HG03159 (cell line): ENCODE data around the gene SUGP2.

Experiments used
- ATAC-seq: cut with Tn5 transposase; IDR thresholded peaks from one replicate; pipeline ENCODE4 v1.9.1; 2021; ENCODE audit warnings: mild to moderate bottlenecking, moderate library complexity; ENCODE audit not compliant: unreplicated experiment

SUGP2 gene

DNA sequence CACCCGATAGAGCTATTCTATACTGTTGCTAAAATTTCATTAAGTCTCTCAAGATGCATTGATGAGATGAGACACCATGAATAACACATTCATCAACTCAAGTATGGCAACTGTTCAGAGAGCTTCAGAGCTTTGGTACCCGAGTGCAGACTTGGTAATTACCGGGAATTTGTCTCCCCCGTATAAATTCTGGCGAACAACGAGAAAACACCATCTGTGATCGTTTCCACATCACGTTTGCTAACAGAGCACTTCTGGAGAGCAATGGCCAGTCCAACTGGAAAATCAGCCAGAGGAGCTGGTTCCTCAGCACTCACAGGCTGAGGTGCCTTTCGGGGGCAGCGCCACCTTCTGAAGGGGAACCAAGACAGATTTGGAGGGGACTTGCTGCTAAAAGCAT, 40.2 kb downstream of the SUGP2 start:
- ATAC-seq = no peak

DNA sequence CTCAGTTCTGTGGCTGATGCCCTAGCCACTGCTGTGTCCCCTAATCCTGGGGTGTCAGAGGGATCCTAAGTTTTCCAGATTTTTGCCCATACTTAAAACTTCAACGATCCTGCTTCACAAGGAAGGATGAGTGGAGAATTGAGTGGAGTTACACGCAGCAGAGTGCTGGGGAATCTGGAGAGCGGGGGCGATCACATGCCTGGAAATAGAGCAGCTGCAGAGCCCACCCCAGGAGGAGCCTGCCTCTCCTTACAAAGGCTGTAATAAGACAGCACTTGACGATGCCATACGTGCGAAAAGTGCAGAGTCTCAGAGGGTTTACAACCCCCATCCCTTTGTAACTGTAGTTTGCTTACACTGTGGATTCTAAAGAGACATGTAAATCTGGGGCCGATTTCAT, 40.6 kb downstream of the SUGP2 start:
- no peak for ATAC-seq

- ATAC-seq = no peak
These were observed 41.8 kb downstream of the SUGP2 start for GRCh38 chr19:18991468-18991867.

DNA sequence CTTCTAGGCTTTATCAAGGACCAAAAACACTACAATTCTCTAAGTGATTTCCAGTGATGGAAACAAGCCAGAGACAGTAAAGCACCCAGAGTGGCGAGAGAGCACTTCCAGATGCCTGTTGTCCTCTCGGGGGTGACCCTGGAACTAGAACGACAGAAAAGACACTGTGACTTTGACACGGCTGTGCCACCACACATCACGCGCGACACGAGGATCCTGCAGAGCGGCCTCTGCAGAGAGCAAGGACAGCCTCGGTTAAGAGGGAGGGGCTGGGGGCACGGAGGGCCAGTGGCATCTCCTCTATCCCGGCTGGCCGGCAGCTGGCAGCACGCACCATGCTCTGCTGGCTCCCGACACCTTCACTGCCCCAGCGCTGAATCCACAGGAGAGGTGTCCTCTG, 42.3 kb downstream of the SUGP2 start:
- ATAC-seq = no peak

DNA sequence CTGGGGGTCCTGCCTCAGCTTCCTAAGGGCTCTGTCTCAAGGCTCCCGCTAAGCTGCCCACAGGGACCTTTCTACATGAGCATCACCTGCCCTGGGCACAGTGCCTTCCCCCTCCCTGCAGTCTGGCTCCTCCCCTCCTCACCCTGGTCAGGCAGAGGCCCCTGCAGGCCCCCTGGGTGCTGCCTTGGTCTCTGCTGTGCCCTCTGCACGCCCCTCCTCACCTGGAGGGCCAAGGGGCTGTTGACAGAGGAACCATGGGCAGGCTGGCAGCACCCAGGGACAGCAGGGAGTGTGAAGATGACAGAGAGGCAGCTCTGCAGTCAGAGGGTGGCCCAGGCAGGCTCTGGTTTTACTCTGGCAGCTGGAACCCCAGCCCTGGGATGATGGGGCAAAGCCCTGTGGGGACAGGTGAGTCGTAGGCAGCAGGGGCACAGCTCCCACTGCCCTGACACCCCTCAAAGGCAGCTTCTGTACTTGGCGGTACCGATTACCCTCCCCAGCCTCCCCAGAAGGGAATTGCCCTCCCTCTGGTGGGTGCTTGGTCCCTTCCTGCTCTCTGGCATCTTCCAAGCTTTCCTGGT, 43.1 kb downstream of the SUGP2 start:
- ATAC-seq = no peak

DNA sequence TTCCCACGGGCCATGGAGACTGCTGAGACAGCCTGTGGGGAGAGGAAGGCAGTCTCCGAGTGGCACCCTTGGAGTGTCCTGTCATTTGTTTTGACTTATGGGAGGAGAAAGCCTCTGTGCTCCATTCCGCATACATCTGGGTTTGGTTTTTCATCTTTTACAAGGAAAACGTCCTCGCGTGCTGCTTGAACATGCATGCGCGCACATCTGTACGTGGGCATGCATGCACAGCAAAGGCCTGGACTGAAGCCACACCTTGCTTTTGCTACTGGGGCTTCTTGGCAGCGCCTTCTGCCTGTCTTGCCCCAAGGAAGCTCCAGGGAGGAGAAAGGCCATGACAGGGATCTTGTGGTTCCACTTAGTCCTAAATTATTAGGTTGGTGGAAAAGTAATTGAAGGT, 44.0 kb downstream of the SUGP2 start:
- ATAC-seq = no peak

DNA sequence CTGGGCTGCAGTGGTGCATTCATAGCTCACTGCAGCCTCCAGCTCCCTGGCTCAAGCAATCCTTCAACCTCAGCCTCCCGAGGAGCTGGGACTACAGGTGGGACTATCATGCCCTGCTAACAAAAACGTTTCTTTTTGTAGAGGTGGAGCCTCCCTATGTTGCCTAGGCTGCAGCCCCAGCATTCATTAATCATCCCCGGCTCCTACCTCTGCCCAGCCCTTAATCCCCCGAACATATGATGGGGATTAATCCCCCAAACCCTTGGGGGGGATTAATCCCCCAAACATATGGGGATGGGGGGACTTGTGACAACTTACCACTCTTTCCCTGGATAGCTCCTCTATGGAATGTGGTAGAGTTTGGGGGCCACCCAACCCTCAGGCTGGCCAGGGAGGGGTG, 45.9 kb downstream of the SUGP2 start:
- ATAC-seq = no peak

- no peak for ATAC-seq
These were observed 48.1 kb downstream of the SUGP2 start for GRCh38 chr19:18985257-18985656.

DNA sequence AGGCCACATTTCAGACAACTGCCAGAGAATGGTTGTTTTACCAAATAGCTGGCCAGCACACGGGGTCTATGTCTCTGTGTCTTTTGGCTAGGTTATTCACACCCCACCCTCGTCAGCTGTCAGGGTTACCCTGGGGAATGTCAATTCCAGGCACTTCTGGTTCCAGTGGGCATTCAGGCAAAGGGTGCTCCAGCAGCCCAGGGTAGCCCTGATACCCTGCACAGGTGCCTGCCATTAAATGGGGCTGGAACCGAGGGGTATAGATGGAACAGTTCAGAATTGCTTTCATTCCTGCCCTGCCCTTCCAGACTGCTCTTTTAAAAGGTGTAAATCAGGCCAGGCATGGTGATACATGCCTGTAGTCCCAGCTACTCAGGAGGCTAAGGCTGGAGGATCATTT, 49.1 kb downstream of the SUGP2 start:
- ATAC-seq = no peak

GRCh38 chr19:18982669-18983068, 50.6 kb downstream of the SUGP2 start:
- no peak for ATAC-seq

DNA sequence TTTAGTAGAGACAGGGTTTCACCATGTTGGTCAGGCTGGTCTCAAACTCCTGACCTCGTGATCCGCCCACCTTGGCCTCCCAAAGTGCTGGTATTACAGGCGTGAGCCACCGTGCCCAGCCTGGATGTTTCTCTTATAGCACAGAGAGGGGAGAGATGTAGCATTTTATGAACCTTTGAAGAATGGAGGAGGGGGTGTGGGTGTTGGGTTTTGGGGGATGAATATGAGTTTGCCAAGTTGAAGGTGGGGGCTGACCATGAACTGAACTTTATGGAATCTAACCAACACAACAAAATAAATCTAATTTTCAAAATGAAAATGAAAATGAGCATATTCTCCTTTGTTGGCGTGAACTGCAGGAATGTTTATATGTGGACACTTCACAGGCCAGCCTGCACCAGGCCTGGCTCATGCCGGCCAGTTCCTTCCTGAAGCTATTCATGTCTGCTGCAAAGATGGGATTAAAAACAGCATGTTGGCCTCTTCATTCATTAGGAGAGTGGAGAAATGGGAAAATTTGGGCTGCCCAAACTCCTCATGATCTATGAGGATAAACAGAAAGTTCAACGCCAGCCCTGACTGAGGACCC, 52.8 kb downstream of the SUGP2 start:
- no peak for ATAC-seq

- no peak for ATAC-seq
These were observed 54.7 kb downstream of the SUGP2 start for GRCh38 chr19:18978616-18979015.

- ATAC-seq = no peak
These were observed 57.4 kb downstream of the SUGP2 start for GRCh38 chr19:18975869-18976268.

DNA sequence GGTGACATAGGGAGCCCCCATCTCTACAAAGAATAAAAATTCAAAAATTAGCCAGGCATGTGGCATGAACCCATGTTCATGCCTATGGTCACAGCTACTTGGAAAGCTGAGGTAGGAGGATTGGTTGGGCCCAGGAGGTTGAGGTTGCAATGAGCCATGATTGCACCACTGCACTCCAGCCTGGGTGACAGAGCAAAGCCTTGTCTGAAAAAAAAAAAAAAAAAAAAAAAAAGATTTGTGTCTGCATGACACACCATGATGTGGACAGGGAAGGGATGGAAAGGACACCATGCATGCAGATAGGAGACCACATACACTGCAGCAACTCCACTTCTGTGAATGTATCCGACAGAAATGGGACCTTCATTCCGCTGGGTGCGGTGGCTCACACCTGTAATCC, 58.3 kb downstream of the SUGP2 start:
- no peak for ATAC-seq

- ATAC-seq = no peak
These were observed 60.5 kb downstream of the SUGP2 start for GRCh38 chr19:18972851-18973250.

- no peak for ATAC-seq
These were observed 61.0 kb downstream of the SUGP2 start for GRCh38 chr19:18972301-18972811.

- ATAC-seq = no peak
These were observed 63.2 kb downstream of the SUGP2 start for GRCh38 chr19:18969931-18970659.

- no peak for ATAC-seq
These were observed 65.8 kb downstream of the SUGP2 start for GRCh38 chr19:18967358-18968146.

DNA sequence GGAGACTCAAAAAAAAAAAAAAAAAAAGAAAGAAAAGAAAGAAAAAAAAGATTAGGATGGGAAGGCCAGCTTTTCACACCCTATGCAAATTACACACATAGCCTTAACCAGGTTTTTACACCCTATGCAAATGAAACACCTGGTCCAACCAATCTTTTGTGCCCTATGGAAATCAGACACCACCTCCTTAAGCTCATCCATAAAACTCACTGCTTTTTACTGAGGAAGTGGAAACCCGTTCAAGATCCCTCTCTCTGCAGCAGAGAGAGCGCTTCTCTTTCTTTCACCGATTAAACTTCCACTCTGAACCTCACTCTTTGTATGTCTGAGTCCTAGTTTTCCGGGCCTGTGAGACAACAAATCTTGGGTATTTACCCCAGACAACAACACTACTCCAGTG, 67.0 kb downstream of the SUGP2 start:
- ATAC-seq = no peak

DNA sequence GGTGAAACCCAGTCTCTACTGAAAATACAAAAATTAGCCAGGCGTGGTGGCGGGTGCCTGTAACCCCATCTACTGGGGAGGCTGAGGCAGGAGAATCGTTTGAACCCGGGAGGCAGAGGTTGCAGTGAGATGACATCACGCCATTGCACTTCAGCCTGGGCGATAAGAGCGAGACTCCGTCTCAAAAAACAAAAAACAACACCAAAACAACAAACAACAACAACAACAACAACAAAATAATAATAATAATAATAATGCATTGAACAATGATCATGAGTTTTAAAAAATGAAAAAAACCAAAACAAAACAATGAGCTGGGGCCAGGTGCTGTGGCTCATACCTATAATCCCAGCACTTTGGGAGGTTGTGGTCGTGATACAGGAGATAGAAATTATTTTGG, 69.2 kb downstream of the SUGP2 start:
- no peak for ATAC-seq

GRCh38 chr19:18961767-18962620, 71.3 kb downstream of the SUGP2 start:
- ATAC-seq = no peak
